K562 (cell line): ENCODE data around the gene NARF. TPM values are rescaled to one million over a fixed set of nuclear protein-coding genes. Genes with fewer than 3 reads are reported as not detected.

ENCODE experiments used
- ARID1B ChIP-seq: fragments of 450-650 bp; IDR thresholded peaks from 2 replicates; pipeline ENCODE4 v1.6.1; 2016; ENCODE audit warnings: antibody characterized with exemption, mild to moderate bottlenecking, inconsistent platforms
- CBFA2T3 ChIP-seq: fragments of 450-650 bp; IDR thresholded peaks from 2 replicates; pipeline ENCODE4 v1.6.1; 2017
- CLOCK ChIP-seq: fragments of 250-450 bp; sonication (Bioruptor Pico); IDR thresholded peaks from 2 replicates; pipeline ENCODE4 v1.4.0; 2020; ENCODE audit warnings: mild to moderate bottlenecking, moderate library complexity, borderline replicate concordance
- DEAF1 ChIP-seq: fragments of 450-650 bp; formaldehyde crosslinking; IDR thresholded peaks from 2 replicates; pipeline ENCODE4 v1.4.0; 2020; ENCODE audit warnings: mild to moderate bottlenecking, moderate library complexity
- IRF2 ChIP-seq: sonication (generic); formaldehyde crosslinking; IDR thresholded peaks from 2 replicates; pipeline ENCODE4 v1.8.1; 2022; ENCODE audit warnings: mild to moderate bottlenecking, missing genetic modification reagents
- KHSRP ChIP-seq: fragments of 450-650 bp; IDR thresholded peaks from 2 replicates; pipeline ENCODE4 v1.6.1; 2017
- MEIS2 ChIP-seq: fragments of 450-650 bp; IDR thresholded peaks from 2 replicates; pipeline ENCODE4 v1.6.1; 2014; ENCODE audit warnings: mild to moderate bottlenecking; ENCODE audit not compliant: partially characterized antibody
- MNT ChIP-seq, 2 experiments: fragments of 450-650 bp; conservative IDR thresholded peaks; 2 replicates each; pipeline ENCODE4 v1.6.1; 2017; ENCODE audit warnings: mild to moderate bottlenecking in 2 of 2, moderate library complexity in 2 of 2
- POLR2B ChIP-seq: fragments of 450-650 bp; IDR thresholded peaks from 2 replicates; pipeline ENCODE4 v1.6.1; 2018; ENCODE audit warnings: low read depth; ENCODE audit not compliant: partially characterized antibody
- SRSF7 ChIP-seq: fragments of 200-400 bp; formaldehyde crosslinking; optimal IDR thresholded peaks from 2 replicates; pipeline ENCODE3; 2017; ENCODE audit warnings: mild to moderate bottlenecking, low read depth, low read length
- XRCC3 ChIP-seq: fragments of 450-650 bp; IDR thresholded peaks from 2 replicates; pipeline ENCODE4 v1.6.1; 2017; ENCODE audit warnings: mild to moderate bottlenecking, moderate library complexity
- ZNF592 ChIP-seq: fragments of 450-650 bp; IDR thresholded peaks from 2 replicates; pipeline ENCODE4 v1.6.1; 2017; ENCODE audit warnings: antibody characterized with exemption, mild to moderate bottlenecking
- polyA plus RNA-seq, 8 experiments: library from polyadenylated mRNA; depleted of rRNA in 4 of 8; stranded (reverse) in 5 of 8; unstranded in 3 of 8; fragments of >200 nt; fragmentation: Nextera tagmentation in 2 of 8; fragmentation: Illumina TruSeq in 1 of 8; extraction: Ambion mirVana in 2 of 8; extraction: Trizol in 1 of 8; gene quantifications; 2 replicates each; pipeline versions ENCODE4 v1.2.1 to v1.2.3, GENCODE V29; 2011 to 2014; ENCODE audit warnings: inconsistent platforms in 1 of 8, missing spikeins in 1 of 8
- total RNA-seq, 7 experiments: library from RNA; depleted of rRNA in 6 of 7; stranded (reverse); fragments of >200 nt in 6 of 7; fragmentation: Illumina TruSeq in 2 of 7; extraction: Trizol in 2 of 7; gene quantifications; 2 replicates each; pipeline versions ENCODE4 v1.2.1 to v1.2.3, GENCODE V29; 2011 to 2021; ENCODE audit warnings: low replicate concordance in 1 of 7
- TF ChIP-seq, protein P1 (sequence below): fragments of 450-650 bp; formaldehyde crosslinking; IDR thresholded peaks from 2 replicates; pipeline ENCODE4 v1.4.0; 2020; ENCODE audit warnings: mild to moderate bottlenecking
- TF ChIP-seq, protein P2 (sequence below): fragments of 200-800 bp; sonication (Bioruptor generic); IDR thresholded peaks from 2 replicates; pipeline ENCODE4 v1.6.1; 2017; ENCODE audit warnings: missing genetic modification characterization, missing compliant biosample characterization

Gene NARF
- total and polyA plus RNA-seq, 9 of the 15 experiments (the other 6 are each of a cell fraction or from before 2014, with no cell fraction given), result 60.4 to 423 (median 132) TPM

DNA sequence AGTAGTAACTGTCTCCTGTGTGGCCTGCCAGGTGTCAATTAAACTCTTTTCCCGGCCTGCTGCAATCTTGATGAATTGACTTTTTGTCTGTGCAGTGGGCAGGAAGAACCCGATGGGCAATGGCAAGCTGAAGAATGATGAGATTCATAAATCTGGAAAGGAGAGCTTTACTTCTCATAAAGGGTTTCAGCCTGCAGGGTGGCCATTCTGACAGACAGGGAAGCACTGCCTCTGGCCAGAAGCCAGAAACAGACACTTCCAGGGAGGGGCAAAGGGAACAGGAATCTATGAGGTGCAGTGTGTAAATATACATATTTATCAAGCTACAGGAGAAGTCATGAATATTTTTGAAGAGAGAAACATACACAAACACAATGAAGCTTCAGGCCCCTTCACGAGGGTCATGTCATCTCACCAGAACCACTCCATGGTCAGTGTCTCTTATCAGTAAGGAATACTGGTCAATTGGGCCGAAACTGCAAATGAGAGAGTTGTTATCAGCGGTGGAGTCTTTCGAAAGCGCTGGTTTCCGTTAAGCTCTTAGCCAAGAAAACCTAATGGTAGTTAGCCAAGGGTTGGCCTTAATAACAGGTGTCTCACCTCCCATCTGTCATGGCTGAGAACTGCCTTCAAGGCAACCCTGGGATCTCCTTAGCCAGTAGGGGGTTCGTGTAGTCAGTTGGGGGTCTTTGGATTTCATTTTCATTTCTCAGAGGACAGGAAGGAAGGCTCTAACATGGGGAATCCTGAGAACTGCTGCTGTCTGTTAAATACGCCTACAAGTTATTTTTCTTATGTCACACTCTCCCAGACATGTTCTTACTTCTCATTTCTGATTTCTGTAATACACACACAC is 1.2 kb upstream of the NARF start (continued):
- TF ChIP-seq MNT (conservative IDR thresholded peaks at IDR 0.05), result no peak
- TF ChIP-seq, protein P1, sequence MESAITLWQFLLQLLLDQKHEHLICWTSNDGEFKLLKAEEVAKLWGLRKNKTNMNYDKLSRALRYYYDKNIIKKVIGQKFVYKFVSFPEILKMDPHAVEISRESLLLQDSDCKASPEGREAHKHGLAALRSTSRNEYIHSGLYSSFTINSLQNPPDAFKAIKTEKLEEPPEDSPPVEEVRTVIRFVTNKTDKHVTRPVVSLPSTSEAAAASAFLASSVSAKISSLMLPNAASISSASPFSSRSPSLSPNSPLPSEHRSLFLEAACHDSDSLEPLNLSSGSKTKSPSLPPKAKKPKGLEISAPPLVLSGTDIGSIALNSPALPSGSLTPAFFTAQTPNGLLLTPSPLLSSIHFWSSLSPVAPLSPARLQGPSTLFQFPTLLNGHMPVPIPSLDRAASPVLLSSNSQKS (CRISPR knock-in tag), result no peak
- no peak for TF ChIP-seq IRF2 (CRISPR knock-in tag)
- peak; percentile 49 for TF ChIP-seq MEIS2
- TF ChIP-seq DEAF1 (CRISPR knock-in tag), result no peak
- TF ChIP-seq POLR2B, result no peak
- no peak for TF ChIP-seq KHSRP
- TF ChIP-seq XRCC3, result no peak
- TF ChIP-seq, protein P2, sequence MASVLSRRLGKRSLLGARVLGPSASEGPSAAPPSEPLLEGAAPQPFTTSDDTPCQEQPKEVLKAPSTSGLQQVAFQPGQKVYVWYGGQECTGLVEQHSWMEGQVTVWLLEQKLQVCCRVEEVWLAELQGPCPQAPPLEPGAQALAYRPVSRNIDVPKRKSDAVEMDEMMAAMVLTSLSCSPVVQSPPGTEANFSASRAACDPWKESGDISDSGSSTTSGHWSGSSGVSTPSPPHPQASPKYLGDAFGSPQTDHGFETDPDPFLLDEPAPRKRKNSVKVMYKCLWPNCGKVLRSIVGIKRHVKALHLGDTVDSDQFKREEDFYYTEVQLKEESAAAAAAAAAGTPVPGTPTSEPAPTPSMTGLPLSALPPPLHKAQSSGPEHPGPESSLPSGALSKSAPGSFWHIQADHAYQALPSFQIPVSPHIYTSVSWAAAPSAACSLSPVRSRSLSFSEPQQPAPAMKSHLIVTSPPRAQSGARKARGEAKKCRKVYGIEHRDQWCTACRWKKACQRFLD (CRISPR knock-in tag), result peak; percentile 66; the same call in 1 of the 2 replicates
- TF ChIP-seq CBFA2T3, result peak; percentile 58
- no peak for TF ChIP-seq SRSF7
- TF ChIP-seq CLOCK (CRISPR knock-in tag), result no peak
- peak; percentile 80 for TF ChIP-seq ZNF592
- TF ChIP-seq ARID1B, result peak; percentile 61; the same call in 1 of the 2 replicates
